ENCODE results near the gene CEP350. TPM values are rescaled to one million over a fixed set of nuclear protein-coding genes. Genes with fewer than 3 reads are reported as not detected.

The CEP350 gene
- total RNA-seq, 1 experiment from 2014 or later = 42.2 TPM

DNA sequence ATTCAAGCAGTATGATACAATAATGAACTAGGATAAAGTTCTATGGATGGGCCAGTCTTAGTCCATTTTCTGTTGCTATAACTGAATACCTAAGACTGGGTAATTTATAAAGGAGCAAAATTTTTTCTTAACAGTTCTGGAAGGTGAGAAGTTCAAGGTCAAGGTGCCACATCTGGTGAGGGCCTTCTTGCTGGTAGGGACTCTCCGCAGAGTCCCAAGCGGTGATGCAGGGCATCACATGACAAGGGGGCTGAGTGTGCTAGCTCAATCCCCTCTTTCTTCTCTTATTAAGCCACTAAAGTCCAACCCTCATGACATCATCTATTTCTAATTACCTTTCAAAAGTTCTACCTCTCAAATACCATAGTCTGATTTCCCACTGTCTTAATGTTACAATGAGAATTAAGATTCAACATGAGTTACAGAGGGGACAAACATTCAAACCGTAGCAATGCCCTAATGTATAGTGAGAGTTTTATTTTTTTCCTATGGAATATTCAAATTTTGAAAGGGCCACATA is 107.9 kb downstream of the CEP350 start:
- intact Hi-C loops (cut with micrococcal nuclease; ENCODE audit: unreplicated experiment) = no loop called here
- POLR2A ChIA-PET (ENCODE audit: low non-redundant PET) = no interaction called here

DNA sequence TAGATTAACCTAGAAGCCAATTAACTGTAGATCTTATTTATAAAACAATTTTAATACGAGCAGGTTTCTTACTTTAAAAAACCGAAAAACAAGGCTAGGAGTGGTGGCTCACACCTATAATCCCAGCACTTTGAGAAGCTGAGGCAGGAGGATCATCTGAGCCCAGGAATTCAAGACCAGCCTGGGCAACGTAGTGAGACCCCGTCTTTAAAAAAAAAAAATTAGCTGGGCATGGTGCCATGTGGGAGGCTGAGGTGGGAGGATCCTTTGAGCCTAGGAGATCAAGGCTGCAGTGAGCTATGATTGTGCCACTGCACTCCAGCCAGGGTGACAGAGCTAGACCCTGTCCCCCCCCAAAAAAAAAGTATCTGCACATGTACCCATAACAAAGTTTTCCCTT is 110.8 kb downstream of the CEP350 start:
- H3K4me1 ChIP-seq (ENCODE audit: insufficient read depth, low read length, poor library complexity, severe bottlenecking) = no peaks in the 10 kb centered on the region
- intact Hi-C loops (cut with micrococcal nuclease; ENCODE audit: unreplicated experiment) = no loop called here
- no peak overlapping the region for H3K27ac ChIP-seq (ENCODE audit: low read depth, low read length, poor library complexity, severe bottlenecking)
- peaks cover 25% of the 10 kb centered on the region for H3K36me3 ChIP-seq (ENCODE audit: insufficient read depth, low read length, poor library complexity, severe bottlenecking)
- H3K9me3 ChIP-seq (ENCODE audit: low read depth, low read length, poor library complexity, severe bottlenecking) = no peaks in the 10 kb centered on the region
- POLR2A ChIA-PET (ENCODE audit: low non-redundant PET) = no interaction called here
- BruUV-seq (replicated peaks) = no TSS peak
- H3K27me3 ChIP-seq (replicated peaks; ENCODE audit: insufficient read depth, low read depth, low read length, poor library complexity) = no peaks in the 10 kb centered on the region
- TF ChIP-seq, protein P1, sequence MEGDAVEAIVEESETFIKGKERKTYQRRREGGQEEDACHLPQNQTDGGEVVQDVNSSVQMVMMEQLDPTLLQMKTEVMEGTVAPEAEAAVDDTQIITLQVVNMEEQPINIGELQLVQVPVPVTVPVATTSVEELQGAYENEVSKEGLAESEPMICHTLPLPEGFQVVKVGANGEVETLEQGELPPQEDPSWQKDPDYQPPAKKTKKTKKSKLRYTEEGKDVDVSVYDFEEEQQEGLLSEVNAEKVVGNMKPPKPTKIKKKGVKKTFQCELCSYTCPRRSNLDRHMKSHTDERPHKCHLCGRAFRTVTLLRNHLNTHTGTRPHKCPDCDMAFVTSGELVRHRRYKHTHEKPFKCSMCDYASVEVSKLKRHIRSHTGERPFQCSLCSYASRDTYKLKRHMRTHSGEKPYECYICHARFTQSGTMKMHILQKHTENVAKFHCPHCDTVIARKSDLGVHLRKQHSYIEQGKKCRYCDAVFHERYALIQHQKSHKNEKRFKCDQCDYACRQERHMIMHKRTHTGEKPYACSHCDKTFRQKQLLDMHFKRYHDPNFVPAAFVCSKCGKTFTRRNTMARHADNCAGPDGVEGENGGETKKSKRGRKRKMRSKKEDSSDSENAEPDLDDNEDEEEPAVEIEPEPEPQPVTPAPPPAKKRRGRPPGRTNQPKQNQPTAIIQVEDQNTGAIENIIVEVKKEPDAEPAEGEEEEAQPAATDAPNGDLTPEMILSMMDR (conservative IDR thresholded peaks at IDR 0.05; ENCODE audit: low read depth, low read length) = no peak
- TF ChIP-seq EZH2 (IDR thresholded peaks at IDR 0.05; ENCODE audit: borderline replicate concordance, low read depth, low read length, poor library complexity, severe bottlenecking) = no peak
- CTCF ChIA-PET = interaction anchor here (0.7 kb wide), 1 partner anchor 113 kb away, joined by 4 read pairs; no protein-coding TSS in a partner anchor
- no peak for DNase-seq (ENCODE audit: low spot score)
- no peak overlapping the region for H3K4me3 ChIP-seq (ENCODE audit: low read depth, low read length, poor library complexity, severe bottlenecking)

More for the DNA sequence above, 107.9 kb downstream of the CEP350 start:
- TF ChIP-seq, protein P1 (conservative IDR thresholded peaks at IDR 0.05; ENCODE audit: low read depth, low read length) = no peak
- TF ChIP-seq EZH2 (IDR thresholded peaks at IDR 0.05; ENCODE audit: borderline replicate concordance, low read depth, low read length, poor library complexity, severe bottlenecking) = no peak
- no TSS peak for BruUV-seq (replicated peaks)
- H3K4me3 ChIP-seq (ENCODE audit: low read depth, low read length, poor library complexity, severe bottlenecking) = no peak overlapping the region
- peaks cover 25% of the 10 kb centered on the region for H3K36me3 ChIP-seq (ENCODE audit: insufficient read depth, low read length, poor library complexity, severe bottlenecking)
- H3K9me3 ChIP-seq (ENCODE audit: low read depth, low read length, poor library complexity, severe bottlenecking) = no peaks in the 10 kb centered on the region
- no peaks in the 10 kb centered on the region for H3K27me3 ChIP-seq (replicated peaks; ENCODE audit: insufficient read depth, low read depth, low read length, poor library complexity)
- H3K27ac ChIP-seq (ENCODE audit: low read depth, low read length, poor library complexity, severe bottlenecking) = no peak overlapping the region
- H3K4me1 ChIP-seq (ENCODE audit: insufficient read depth, low read length, poor library complexity, severe bottlenecking) = no peaks in the 10 kb centered on the region
- CTCF ChIA-PET = no interaction called here
- DNase-seq (ENCODE audit: low spot score) = no peak

DNA sequence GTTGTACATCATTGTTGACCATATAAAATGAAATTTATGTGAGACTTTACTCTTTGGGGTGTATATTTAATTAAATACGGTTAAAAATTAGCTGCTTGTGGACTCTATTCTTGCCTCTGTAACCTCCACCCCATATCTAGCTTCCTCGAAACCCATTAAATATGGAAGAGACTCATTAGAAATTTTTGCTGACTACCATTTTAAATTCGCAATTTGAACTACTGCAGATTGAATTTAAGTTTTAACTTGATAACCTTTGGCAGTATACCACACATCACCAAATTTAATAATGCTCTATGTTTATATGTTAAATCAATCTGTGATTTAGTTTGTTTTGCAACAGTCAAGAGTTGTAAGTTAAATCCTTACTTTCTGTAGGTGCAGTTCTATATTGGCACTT is 111.5 kb downstream of the CEP350 start:
- Histone ChIP-seq H3K27me3 (replicated peaks; ENCODE audit: insufficient read depth, low read depth, low read length, poor library complexity) (no peaks in the 10 kb centered on the region), H3K27ac (ENCODE audit: low read depth, low read length, poor library complexity, severe bottlenecking) (no peak overlapping the region), H3K36me3 (ENCODE audit: insufficient read depth, low read length, poor library complexity, severe bottlenecking) (peaks cover 25% of the 10 kb centered on the region), H3K4me1 (ENCODE audit: insufficient read depth, low read length, poor library complexity, severe bottlenecking) (no peaks in the 10 kb centered on the region), H3K4me3 (ENCODE audit: low read depth, low read length, poor library complexity, severe bottlenecking) (no peak overlapping the region), H3K9me3 (ENCODE audit: low read depth, low read length, poor library complexity, severe bottlenecking) (no peaks in the 10 kb centered on the region)
- intact Hi-C loops (cut with micrococcal nuclease; ENCODE audit: unreplicated experiment) = no loop called here
- TF ChIP-seq EZH2 (IDR thresholded peaks at IDR 0.05; ENCODE audit: borderline replicate concordance, low read depth, low read length, poor library complexity, severe bottlenecking) = no peak
- TF ChIP-seq, protein P1 (conservative IDR thresholded peaks at IDR 0.05; ENCODE audit: low read depth, low read length) = no peak
- ChIA-PET CTCF (no interaction called here), POLR2A (ENCODE audit: low non-redundant PET) (no interaction called here)
- BruUV-seq (replicated peaks) = no TSS peak
- no peak for DNase-seq (ENCODE audit: low spot score)
